SU-DHL-6 (cell line): ENCODE results near the gene NIPAL4.

ENCODE experiments used
- EZH2phosphoT487 ChIP-seq: fragments of 200-600 bp; sonication (generic), shearing (Covaris generic); conservative IDR thresholded peaks from 2 replicates; pipeline ENCODE4 v1.6.1; 2018; ENCODE audit warnings: mild to moderate bottlenecking, antibody characterized with exemption, low read length, moderate library complexity, mixed read lengths
- TF ChIP-seq, protein P1 (sequence below): fragments of 200-600 bp; sonication (generic); IDR thresholded peaks from one replicate; pipeline ENCODE4 v1.5.1; 2017; ENCODE audit warnings: antibody characterized with exemption, mild to moderate bottlenecking, low read length, moderate library complexity; ENCODE audit not compliant: insufficient read depth, poor library complexity, severe bottlenecking

DNA sequence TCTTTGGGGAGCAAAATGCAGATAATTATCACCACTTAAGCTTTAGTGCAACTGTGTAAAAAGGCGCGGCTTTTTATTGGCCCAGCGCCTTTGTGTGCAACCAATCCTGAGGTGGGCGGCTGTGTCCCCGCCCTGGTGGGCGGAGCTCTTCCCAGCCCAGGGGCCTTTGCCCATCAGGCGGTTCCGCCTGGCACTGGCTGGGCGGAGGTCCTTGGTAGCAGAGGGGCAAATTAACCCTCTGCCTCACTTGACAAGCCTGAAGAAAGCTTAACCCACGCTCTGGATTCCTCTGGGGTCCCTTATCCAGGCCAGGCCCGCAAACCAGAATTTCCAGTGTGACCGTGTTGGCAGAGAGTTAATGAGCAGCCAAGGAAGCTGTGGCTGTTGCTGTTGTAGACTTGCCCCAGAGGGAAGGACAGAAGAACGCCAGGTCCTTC lies 12.8 kb upstream of the NIPAL4 start:
- TF ChIP-seq, protein P1, sequence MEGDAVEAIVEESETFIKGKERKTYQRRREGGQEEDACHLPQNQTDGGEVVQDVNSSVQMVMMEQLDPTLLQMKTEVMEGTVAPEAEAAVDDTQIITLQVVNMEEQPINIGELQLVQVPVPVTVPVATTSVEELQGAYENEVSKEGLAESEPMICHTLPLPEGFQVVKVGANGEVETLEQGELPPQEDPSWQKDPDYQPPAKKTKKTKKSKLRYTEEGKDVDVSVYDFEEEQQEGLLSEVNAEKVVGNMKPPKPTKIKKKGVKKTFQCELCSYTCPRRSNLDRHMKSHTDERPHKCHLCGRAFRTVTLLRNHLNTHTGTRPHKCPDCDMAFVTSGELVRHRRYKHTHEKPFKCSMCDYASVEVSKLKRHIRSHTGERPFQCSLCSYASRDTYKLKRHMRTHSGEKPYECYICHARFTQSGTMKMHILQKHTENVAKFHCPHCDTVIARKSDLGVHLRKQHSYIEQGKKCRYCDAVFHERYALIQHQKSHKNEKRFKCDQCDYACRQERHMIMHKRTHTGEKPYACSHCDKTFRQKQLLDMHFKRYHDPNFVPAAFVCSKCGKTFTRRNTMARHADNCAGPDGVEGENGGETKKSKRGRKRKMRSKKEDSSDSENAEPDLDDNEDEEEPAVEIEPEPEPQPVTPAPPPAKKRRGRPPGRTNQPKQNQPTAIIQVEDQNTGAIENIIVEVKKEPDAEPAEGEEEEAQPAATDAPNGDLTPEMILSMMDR: no peak
- no peak for TF ChIP-seq EZH2phosphoT487
